ENCODE data around the gene DTX3. TPM values are rescaled to one million over a fixed set of nuclear protein-coding genes. Genes with fewer than 3 reads are reported as not detected.
"Not testable (repeated sequence)": the region's sequence is repeated elsewhere in the genome, so short reads cannot be mapped to it uniquely, and the experiment has no call there.

Gene DTX3
- total RNA-seq, 1 donor from 2014 or later, result 31.0 TPM

- DNase-seq (ENCODE audit: low spot score), result peak; percentile 72
- intact Hi-C loops (cut with DNase I), result no loop called here
These were observed 23.1 kb downstream of the DTX3 start for GRCh38 chr12:57627501-57628279.

- peak; percentile 50 for DNase-seq (ENCODE audit: low spot score)
- intact Hi-C loops (cut with DNase I), result no loop called here
These were observed 23.9 kb downstream of the DTX3 start for GRCh38 chr12:57628280-57629191.

DNA sequence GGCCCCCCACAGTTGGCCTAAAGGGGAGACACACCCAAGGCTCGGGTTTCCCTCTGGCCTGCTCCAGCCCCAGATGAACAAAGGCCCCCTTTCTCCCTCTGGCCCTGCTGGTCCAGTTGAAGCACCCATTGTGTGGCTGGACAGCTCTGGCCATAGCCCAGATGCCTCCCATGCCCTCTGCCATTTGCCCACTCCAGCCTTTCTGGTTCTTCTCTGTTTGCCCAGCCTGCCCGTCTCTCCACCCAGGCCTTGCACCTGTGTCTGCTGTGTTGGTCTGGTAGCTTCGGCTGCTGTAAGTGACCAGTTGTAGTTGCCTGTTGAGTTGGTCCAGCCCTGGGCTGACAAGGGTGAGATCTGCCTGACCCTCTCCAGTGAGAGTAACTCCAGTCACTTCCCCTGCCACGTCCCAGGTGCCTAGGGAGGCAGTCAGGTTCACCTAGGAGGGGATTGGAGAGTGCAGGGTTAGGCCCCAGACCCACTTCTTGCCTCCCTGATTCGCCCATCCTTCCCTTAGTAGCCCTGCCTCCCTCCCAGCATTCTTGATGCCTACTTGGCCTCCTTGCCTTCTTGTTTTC is 25.4 kb downstream of the DTX3 start:
- peak; percentile 68 for DNase-seq (ENCODE audit: low spot score)
- intact Hi-C loops (cut with DNase I), result no loop called here

DNA sequence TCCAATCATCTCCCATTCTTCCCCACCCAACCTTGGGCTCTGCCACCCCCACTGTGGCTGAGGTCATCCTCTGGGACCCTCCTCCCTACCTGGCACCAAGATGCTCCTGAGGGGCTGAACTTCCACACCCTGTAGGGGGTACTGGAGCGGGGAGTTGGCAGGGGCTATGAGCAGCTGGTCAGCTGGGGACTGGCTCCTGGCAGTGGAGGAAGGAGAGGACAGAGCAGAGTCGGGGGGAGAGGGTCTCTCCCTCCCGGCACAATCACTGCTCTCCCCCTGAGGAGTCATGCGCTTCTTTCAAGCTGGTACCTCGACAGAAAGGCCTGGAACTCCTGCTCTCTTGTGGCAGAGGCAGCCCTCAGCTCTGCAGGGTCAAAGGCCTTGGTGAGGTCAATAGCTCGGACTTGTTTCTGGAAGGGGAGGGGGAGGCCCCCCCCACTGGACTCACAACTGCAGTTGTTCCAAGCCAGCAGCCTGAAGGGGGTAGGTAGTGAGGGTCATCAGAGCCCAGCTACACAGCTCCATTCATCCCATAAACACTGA is 26.3 kb downstream of the DTX3 start:
- peak; percentile 49 for DNase-seq (ENCODE audit: low spot score)
- intact Hi-C loops (cut with DNase I), result no loop called here

DNA sequence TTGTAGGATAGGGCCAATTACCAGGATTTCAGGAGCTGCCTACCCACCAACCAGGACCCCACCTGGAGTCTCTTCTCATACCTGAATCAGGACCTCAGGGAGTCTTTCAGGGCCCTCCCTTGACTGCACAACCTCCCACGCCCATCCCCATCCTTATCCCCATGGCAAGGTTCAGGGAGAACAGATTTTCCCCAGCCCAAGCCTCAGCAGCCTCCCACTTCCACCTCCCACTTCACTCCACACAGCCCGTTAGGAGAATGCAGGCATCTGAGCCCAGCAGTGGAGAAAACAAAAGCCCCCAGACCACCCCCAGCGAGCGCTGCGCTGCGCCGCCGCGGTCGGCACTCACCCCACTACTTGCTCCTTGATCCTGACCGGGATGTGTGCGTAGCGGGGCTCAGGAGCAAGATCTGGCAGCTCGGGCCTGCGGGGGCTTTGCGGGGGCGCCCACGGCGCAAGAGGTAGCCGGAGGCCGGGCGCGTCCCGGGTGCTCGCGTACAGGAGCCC is 27.0 kb downstream of the DTX3 start:
- DNase-seq (ENCODE audit: low spot score), result peak; percentile 62
- intact Hi-C loops (cut with DNase I), result no loop called here

GRCh38 chr12:57632073-57632957 is 27.7 kb downstream of the DTX3 start:
- peak; percentile 74 for DNase-seq (ENCODE audit: low spot score)
- intact Hi-C loops (cut with DNase I), result no loop called here

GRCh38 chr12:57632958-57633840 is 28.6 kb downstream of the DTX3 start, which contains the start of gene B4GALNT1:
B4GALNT1 (minus strand) TSS chr12:57633201; CDS start chr12:57632132, 1,069 bp downstream.
- intact Hi-C loops (cut with DNase I), result no loop called here
- peak; percentile 85 for DNase-seq (ENCODE audit: low spot score)

GRCh38 chr12:57636731-57637130 is 32.1 kb downstream of the DTX3 start:
- DNase-seq (ENCODE audit: low spot score), result peak; percentile 36
- intact Hi-C loops (cut with DNase I), result not testable (repeated sequence)

DNA sequence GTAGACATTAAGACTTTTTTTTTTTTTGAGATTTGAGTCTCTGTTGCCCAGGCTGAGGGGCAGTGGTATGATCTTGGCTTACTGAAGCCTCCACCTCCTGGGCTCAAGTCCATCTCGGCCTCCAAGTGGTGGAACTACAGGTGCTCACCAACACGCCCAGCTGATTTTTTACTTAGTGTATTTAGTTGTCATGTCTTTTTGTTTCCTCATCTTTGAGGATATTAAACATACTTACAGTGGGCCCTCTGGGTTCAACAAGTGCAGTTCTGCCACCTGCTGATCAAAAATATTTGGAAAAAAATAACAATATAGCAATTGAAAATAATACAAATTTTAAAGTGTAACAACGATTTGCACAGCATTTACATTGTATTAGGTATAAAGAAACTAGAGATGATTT is 32.7 kb downstream of the DTX3 start:
- peak; percentile 36 for DNase-seq (ENCODE audit: low spot score)
- intact Hi-C loops (cut with DNase I), result no loop called here

- no peak for DNase-seq (ENCODE audit: low spot score)
- intact Hi-C loops (cut with DNase I), result no loop called here
These were observed 33.5 kb downstream of the DTX3 start for GRCh38 chr12:57638096-57638495.

DNA sequence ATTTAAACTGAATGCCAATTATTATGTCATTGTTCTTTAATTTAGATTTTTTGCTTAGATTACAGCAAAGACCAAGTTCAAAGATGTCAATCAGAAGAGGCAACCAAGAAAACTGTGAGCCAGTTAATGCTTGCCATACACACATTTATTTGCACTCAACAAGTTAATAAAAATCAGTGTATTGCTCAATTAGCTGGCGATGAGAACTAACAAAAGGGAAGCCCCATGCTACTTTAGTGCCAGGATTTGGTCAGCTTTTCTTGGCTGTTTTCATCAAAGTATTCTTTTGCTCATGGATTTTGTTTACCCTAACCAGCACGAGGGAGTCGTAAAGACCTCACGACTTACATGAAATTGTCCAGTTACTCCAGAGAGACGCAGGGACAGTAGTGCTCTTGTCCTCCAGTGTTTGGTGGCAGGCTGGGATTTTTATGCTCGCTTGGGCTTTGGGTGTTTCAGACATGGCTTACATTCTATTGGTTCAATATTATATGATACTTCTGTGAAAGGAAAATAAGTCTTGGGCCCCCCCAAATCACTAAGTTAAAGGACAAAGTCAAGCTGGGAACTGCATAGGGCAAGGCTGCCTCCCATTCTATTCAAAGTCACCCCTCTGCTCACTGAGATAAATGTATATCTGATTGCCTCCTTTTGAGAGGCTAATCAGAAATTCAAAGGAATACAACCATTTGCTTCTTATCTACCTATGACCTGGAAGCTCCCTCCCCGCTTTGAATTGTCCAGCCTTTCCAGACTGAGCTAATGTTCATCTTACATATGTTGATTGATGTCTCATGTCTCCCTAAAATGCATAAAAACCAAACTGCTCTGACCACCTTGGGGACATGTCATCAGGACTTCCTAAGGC is 35.8 kb downstream of the DTX3 start:
- DNase-seq (ENCODE audit: low spot score), result no peak
- intact Hi-C loops (cut with DNase I), result no loop called here

DNA sequence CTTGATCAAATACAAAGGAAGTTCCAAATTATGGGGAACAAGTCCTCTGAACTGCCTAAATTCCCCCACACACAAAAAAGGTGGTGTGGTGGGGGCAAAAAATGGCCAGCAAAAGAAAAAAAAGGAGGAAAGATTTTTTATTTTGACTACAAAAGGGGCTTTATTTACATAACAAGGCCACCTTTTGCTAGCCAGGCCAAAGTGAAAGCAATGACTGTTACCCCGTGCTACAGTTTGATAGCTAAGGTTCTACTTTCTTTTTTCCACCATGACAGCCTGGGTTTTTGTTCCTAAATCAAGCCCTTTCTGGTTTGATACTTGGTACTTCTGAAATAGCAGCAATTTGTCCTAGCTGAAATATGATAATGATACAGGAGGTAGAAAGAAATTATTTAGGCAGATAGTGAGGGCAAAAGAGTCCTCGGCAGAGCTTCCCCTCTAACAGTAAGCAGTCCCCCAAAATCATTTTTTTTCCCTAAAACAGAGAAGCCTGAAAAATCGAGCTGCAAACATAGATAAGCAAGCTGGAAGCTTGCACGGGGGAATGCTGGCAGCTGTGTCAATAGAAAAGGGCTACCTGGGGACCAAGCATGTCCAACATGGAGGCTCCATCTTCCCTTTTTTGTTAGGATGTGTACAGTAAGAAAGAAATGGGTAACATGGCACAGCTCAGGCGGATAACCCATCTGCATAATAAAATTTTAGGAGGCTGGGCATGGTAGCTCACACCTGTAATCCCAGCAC is 37.2 kb downstream of the DTX3 start:
- no peak for DNase-seq (ENCODE audit: low spot score)
- intact Hi-C loops (cut with DNase I), result no loop called here

- DNase-seq (ENCODE audit: low spot score); intact Hi-C loops (cut with DNase I): not testable (repeated sequence)
These were observed 41.5 kb downstream of the DTX3 start for GRCh38 chr12:57645990-57646658.

DNA sequence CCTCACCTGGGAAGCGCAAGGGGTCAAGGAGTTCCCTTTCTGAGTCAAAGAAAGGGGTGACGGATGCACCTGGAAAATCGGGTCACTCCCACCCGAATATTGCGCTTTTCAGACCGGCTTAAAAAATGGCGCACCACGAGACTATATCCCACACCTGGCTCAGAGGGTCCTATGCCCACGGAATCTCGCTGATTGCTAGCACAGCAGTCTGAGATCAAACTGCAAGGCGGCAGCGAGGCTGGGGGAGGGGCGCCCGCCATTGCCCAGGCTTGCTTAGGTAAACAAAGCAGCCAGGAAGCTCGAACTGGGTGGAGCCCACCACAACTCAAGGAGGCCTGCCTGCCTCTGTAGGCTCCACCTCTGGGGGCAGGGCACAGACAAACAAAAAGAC is 42.0 kb downstream of the DTX3 start:
- DNase-seq (ENCODE audit: low spot score); intact Hi-C loops (cut with DNase I): not testable (repeated sequence)

DNA sequence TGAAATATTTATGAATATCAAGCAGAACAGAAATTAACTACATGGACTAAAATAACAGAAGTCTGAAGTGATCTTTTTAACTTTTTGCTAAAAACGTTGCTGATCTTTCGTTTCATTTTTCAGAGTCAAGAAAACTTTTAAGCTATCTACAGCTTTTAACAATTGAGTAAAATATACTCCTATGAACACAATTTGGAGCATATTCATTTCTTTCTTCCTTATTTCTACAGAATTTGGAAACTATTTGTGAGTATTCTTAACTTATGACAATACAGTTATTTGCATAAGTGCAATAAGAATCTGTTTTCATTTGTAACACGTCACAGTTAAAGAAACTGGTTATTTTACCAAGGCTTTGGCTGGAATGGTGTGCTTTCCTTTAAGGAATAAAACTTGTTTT is 49.4 kb downstream of the DTX3 start:
- DNase-seq (ENCODE audit: low spot score), result no peak
- intact Hi-C loops (cut with DNase I), result no loop called here
